HG02973 (cell line): Measurements from ENCODE around the gene AFMID.
"Not testable (repeated sequence)": the region's sequence is repeated elsewhere in the genome, so short reads cannot be mapped to it uniquely, and the experiment has no call there.

ENCODE experiments used
- ATAC-seq: cut with Tn5 transposase; IDR thresholded peaks from one replicate; pipeline ENCODE4 v1.9.1; 2021; ENCODE audit warnings: moderate library complexity; ENCODE audit not compliant: unreplicated experiment

Gene AFMID, protein sequence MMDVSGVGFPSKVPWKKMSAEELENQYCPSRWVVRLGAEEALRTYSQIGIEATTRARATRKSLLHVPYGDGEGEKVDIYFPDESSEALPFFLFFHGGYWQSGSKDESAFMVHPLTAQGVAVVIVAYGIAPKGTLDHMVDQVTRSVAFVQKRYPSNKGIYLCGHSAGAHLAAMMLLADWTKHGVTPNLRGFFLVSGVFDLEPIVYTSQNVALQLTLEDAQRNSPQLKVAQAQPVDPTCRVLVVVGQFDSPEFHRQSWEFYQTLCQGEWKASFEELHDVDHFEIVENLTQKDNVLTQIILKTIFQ

DNA sequence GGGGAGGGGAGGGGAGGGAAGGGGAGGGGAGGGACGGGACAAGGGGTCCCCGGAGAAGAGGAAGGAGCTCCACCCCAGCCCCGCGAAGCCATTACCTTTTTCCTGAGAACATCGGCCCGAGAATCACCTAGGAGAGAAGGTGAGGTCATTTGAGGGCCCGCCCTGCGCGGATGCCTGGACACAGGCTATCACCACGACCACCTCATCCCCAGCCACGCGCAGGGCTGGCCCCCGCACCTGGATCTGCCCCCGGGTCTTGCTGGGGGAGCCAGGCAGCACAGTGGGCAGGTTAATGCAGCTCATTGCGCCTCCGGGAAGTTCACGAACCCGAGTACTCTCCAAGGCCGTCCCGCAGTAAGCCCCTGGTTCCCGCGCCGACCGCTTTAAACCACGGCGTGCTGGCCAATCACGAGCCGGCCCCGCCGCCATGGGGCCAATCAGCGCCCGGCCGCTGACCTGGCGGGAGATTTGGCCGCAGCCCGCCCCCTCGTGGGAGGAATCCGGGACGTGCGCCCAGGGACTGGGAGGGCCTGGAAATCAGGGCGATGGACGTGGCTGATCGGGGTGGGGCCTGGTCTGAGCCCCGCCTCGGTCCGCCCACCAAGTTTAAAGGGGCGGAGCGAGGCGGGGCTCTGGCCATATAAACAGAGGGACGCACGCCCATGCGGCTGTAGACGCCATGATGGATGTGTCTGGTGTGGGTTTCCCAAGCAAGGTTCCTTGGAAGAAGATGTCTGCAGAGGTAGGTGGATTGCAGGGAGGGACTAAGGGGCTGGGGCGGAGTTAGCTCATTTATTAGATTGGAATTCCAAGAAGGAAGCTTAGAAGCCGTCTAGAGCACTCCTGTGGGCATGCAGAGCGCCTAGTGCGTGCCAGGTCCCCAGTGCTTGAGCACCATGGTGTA is at the start of gene AFMID, which contains the start of gene TK1:
Gene AFMID, plus strand, starts transcription at position 671 of the 904 bp plus-strand sequence. Its CDS starts 9 bp downstream, at position 680.
Gene TK1, minus strand, starts transcription at position 361 of the 904 bp plus-strand sequence. Its CDS starts 58 bp downstream, at position 303.
- peak; percentile 74 for ATAC-seq

DNA sequence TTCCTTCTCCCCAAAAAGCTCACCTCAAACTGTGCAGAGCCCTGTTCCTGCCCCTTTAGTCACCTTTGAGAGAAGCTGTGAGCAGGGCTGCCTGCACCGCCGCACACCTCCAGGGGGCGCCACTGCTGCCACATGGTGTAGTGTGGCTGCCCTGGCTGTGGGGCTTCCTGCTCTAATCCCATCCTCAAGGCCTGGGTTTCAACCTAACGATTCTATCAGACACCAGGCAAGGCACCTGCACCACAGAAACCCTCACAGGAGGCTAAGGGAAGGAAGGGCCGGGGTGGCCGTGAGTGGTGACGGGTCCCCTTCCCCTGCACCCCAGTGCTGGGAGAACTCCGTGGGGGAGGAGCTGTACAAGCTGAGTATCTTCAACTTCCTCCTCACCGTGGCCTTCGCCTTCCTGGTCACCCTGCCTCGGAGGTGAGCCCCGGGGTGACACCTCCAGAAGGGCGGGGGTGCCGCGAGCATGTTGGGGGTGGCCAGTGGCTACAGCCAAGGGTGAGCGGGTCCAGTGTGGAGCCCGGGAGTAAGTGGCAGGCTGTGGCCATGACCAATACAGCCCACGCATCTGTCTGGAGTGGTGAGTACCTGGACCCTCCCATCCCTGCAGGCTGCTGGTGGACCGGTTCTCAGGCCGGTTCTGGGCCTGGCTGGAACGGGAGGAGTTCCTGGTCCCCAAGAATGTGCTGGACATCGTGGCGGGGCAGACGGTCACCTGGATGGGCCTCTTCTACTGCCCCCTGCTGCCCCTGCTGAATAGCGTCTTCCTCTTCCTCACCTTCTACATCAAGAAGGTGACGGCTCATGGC is 49.6 kb upstream of the AFMID start:
- ATAC-seq = no peak

DNA sequence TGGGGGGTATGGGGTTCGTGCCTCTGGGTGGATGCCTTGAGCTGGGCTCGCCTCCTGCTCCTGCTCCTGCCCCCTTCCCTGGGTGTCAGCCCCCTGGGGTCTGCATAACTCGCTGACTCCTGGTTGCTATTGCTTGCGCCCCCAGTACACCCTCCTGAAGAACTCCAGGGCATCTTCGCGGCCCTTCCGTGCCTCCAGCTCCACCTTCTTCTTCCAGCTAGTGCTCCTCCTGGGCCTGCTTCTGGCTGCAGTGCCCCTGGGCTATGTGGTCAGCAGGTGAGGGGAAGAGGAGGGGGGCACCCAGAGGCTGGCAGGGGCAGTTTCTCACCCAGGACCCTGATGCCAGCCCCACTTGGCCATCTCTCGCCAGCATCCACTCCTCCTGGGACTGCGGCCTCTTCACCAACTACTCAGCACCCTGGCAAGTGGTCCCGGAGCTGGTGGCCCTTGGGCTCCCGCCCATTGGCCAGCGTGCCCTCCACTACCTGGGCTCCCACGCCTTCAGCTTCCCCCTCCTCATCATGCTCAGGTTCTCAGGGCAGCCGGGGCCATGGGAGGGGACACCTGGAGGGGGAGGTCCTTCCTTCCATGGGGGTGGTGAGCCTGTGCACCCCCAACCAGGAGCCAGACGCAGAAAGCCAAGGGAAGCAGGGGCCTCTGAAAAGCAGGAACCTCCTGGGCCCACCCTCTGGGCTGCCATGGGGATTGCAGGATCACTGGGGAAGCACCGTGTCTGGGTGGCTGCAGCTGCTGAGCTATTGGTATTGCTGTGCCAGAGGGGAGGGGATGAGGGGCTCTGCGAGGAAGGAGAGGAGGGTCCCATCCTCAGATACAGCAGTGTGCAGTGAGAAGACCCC is 48.7 kb upstream of the AFMID start:
- no peak for ATAC-seq

DNA sequence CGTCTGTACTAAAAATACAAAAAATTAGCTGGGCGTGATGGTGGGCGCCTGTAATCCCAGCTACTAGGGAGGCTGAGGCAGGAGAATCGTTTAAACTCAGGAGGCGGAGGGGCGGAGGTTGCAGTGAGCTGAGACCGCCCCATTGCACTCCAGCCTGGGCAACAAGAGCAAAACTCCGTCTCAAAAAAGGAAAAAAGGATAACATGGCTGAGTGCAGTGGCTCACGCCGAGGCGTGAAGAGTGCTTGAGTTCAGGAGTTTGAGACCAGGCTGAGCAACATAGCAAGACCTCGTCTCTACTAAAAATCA is 47.3 kb upstream of the AFMID start:
- ATAC-seq = not testable (repeated sequence)

DNA sequence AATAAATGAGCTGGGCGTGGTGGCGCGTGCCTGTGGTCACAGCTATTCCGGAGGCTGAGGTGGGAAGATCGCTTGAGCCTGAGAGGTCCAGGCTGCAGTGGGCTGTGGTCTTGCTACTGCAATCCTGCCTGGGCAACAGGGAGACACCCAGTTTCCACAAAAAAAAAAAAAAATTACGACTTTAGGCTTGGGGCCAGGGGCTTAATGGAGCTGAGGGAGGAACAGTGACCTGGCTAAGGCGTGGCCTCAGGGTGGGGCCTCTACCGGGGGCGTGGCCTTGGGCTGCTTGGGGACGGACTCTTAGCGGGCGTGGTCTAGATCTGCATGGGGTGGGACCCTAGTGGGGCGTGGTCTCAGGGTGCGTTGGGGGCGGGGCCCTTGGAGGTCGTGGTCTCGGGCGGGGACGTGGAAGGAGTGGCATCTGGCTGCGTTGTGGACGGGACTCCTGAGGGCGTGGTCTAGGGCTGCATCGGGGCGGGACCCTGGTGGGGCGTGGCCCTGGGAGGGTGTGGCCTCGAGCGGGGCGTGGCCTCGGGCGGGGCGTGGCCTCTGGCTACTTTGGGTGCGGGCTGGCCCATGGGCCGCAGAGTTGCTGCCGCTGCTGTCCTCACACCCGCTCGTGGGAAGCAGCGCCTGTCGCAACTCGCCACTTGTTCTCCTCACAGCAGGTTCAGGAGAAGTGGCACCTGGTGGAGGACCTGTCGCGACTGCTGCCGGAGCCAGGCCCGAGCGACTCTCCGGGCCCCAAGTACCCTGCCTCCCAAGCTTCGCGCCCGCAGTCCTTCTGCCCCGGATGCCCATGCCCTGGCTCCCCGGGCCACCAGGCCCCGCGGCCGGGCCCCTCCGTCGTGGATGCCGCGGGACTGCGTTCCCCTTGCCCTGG is 46.8 kb upstream of the AFMID start:
- peak; percentile 67 for ATAC-seq

DNA sequence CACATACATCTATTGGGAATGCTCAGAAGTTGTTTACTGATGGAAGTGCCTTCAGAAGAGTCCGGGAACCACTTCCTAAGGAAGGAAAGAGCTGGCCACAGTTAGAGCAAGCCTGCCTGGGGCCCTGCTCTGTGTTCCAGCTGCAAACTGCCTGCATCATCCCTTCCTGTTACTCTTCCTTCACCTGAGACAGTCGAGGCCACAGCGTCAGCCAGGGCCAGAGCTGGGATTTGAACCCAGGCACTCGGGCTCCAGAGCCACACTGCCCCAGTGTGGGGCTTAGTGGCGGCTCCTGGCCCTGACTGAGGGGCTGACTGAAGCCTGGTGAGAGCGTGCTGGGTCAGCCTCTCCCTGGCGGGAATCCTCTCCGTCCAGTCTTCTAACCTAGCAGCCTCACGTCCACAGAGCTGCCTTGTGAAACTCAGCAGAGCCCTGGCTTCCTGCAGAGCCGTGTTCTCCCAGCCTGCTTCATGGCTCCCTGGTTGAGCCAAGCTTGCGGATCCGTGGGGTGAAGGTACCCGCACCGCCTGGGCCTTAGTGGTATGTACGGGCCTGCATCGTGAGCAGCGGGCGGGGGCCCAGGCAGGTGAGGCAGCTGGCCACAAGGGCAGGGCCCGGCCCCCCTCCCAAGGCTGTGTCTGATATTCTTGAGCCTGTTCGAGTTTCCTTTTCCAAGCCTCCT is 45.6 kb upstream of the AFMID start:
- ATAC-seq = no peak

DNA sequence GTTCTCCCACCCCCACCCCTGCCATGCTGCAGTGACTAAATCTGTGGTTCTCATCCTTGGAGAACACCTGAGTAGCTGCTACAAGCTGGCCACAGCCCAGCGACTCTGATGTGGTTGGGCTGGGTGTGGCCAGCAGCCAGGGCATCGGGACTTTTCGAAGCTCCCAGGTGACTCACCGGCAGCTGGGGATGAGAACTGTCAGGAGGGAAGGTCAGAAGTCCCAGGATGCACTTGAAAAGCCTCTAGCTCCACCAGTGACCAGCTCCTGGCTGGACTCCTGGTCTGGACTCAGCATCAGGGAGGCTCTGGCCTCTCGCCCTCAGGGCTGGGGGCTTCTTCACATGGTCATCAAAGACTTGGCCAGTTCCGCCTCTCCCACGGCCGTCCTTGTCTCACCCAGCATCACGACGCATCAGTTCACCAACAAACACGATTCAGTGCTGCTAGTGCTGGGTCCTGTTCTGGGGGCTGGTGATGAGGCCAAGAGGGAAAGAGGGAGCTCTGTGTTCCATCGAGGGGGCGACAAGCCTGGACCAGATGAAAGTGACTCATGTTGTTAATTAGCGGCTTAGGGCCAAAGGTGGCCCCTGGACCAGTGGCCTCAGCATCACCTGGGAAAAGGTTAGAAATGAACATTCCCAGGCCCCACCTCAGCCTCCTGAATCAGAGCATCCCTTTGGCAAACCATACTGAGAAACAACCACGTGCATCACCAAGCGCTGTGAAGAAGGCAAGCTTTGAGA is 44.9 kb upstream of the AFMID start:
- ATAC-seq = no peak

DNA sequence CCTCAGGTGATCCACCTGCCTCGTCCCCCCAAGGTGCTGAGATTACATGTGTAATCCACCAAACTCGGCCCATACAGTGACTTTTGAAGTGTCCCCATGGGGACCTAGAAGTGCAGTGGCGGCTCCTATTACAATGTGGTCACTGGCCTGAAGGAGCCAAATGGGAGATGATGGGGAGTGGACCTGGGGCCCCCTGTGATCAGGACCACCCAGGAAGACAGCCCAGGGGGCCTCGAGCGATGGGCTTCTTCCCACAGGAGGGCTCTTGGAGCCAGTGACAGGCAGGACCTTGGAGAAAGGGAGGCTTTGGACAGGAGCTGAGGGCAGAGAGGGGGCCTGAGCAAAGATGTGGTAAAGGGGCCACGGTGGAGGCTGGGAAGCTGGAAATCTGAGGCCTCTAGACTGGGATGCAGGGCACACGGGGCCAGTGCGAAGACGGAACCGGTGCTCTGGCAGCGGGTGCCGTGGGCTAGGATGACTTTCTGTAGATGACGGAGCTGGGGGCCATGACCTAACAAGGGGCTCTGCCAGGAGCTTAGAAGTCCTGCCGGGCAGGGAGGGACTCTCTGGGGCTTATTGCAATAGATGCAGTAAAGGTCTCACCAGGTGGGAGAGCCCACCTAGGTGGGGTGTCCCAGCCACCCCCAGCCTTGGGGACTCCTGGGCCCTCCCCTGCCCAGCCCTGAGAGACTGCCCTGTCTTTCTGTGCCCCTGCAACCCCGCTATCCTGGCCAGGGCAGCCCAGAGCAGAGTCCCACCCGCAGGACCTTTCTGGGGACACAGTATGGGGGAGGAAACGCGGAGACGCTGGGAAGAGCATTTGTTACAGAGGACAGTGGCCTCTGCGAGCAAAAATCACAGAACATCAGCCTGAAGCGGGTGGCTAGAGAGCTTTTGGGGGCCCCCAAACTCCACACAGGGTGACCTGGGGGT is 43.7 kb upstream of the AFMID start:
- ATAC-seq = no peak

DNA sequence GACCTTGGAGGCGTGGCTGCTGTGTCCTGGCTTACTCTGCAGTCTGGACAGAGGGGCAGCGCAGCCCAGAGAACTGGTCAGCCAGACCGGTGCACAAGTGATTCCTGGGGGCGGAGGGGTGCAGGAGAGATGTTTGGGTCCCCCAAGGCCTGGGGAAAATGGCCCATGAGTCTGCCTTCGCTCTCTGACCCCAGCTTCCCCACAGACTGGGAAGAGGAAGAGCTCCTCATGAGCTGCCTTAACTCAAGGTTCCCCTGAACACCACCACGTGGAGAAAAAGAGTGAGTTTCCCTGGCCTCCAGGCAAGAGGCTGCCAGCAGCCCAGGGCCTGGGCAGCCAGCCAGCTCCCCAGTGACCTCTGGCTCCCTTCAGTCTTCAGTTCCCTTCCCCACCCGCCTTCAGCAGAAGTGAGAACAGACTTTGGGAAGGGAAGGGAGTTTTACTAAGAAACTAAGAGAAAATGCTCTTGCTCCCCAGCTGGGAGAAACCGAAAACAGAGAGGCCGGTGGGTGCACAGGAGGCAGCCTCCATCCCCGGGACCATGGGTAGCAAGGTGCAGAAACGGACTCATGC is 42.9 kb upstream of the AFMID start:
- ATAC-seq = no peak

DNA sequence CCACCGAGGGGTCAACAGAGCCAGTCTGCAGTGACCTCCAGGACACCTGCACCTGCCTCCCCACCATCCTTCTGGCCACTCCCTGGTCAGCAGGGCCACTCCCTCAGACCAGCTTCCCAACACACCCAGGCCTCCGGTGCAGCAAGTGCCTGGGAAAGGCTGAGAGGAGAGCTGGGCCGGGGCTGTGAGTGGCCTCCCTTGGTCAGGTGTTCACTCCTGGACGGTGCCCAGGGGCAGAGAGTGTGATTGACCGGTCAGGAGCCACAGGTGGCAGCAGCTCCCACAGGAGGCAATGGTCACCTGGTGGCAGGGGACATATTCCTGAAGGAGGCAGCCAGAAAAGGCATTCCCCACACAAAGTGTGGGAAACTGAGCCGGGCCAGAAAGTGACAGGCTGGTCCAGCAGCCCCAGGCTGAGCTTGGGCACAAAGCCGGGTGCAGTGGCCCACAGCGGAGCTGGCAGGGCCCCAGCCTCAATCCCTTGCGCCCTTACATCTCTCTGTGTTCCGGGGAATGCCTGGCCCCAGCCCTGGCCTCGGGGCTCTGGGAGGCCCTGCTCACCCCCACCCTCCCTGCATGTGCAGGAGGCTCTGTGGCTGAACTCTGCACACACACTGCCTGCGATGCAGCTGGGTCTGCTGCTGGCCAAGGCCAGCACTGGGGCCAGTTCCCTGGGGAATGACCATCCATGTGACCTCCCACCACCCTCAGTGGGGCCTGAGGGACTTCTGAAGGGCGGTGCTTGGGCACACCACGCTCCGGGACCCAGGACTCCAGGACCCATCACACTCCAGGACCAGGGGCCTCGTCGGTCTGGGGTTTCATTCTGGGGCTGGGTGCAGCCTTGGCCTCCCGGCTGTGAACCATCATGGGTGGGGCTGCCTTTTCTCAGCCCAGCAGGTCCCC is 42.2 kb upstream of the AFMID start:
- no peak for ATAC-seq

DNA sequence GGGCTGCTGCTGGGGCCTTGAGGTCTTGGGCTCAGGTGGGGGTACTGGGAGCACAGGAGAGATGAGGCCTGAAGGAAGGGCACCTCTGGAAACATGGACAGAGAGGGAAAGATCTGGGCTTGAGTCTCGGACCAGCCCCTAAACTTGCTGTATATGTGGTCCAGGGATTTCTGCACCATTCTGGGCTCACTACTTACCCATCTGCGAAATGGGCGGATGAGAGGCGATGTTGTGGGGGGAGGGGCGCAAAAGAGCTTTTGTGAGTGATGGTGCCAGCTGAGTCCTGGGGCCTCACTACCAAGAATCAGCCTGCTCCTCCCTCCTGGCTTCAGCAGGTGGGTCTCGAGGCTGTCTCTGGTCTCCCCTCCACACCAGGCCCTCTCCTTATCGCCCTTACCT is 40.7 kb upstream of the AFMID start:
- no peak for ATAC-seq

DNA sequence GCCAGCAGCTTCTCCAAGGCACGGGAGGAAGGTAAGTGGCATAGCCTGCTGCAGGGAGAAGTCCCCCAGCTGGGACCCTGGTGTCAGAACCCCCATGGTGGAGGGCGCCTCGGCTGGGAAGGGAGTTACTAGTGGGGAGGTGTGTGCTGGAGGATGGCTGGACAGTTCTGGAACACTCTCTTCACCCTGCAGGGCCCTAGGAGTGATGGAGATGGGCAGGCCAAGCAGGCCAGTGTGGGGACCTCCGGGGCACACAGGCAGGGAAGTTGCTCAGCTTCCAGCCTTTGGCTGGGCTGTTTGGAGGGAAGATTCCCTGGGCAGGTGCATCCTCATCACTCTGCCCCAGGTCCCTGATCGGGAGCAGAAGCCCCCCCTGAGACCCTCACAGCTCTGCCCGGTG is 40.3 kb upstream of the AFMID start:
- ATAC-seq = peak; percentile 3

DNA sequence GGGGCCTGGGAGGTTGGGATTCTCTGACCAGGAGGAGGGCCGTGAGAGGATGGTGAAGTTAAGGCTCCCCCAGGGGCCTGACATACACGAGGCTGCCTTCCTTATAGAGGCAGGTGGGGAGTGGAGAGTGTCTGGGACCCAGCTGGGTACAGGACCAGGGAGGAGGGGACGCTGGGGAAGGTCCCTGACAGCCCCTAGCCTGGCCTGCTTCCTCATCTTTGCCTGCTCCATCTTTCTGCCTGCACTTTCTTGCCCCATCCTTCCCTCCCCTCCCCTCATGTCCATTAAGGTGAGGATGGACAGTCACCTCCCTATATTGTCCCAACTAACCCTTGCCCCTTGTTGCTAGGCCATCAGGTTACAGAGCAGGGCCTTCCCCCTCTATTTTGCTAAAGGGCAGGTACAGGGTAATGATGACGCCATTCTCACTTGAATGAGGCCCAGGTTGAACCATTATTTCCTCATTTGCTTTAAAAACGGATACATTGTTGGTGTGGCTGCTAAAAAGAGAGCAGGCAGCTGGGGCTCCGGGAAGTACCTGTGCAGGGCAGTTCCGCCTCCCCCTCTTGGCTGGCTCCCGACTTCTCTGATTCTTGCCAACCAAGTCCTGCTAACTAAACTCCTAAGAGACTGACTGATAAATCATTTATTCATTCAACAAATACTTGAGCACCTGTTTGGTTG is 39.7 kb upstream of the AFMID start:
- peak; percentile 38 for ATAC-seq

DNA sequence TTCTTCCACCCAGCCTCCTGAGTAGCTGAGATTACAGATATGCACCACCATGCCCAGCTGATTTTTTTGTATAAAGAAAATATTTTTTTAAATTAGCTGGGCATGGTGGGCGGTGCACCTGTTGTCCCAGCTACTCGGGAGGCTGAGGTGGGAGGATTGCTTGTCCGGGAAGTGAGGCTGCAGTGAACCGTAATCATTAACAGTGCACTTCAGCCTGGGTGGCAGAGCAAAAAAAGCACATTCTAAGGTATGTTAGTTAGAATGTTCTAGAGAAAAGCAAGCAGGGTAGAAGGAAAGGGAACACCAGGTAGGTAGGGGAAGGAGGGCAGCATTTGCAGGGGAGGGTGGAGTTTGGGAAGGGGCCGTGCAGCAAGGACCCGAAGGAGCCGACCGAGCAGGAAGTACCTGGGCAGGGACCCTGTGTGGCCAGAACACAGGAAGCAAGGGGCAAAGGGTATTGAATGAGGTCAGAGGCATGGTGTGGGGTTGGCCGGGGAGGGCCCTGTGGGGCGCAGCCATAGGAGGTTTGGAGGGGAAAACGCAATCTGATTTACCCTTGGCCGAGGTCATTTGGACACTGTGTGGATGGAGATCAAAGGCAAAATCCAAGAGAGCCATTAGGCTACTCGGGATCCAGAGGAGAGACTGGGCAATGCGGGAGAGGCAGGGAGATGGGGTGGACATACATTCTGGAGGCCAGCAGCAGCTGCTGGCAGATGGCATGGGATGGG is 38.7 kb upstream of the AFMID start:
- no peak for ATAC-seq
